Kidney epithelial cell (primary cell): ENCODE results near the gene IGSF21. TPM values are rescaled to one million over a fixed set of nuclear protein-coding genes. Genes with fewer than 3 reads are reported as not detected.
A peak's percentile ranks its signal among the peaks of the same experiment; 100 is the strongest.

Experiments used
- DNase-seq: peaks from one replicate; pipeline ENCODE4 v3.0.0-alpha.2; 2010; ENCODE audit warnings: low read depth
- H3K27me3 ChIP-seq: 2 replicates; pipeline ENCODE4 v1.6.0; 2011; ENCODE audit warnings: low read length; ENCODE audit not compliant: control insufficient read depth, insufficient read depth
- H3K36me3 ChIP-seq: 2 replicates; pipeline ENCODE4 v1.5.1; 2011; ENCODE audit warnings: low read length; ENCODE audit not compliant: control insufficient read depth, insufficient read depth
- H3K4me3 ChIP-seq: 2 replicates; pipeline ENCODE4 v1.5.1; 2011; ENCODE audit warnings: low read depth, mild to moderate bottlenecking, control low read depth, low read length
- total RNA-seq: library from RNA; depleted of rRNA; stranded (reverse); fragments of >200 nt; gene quantifications from 2 replicates; pipeline ENCODE4 v1.2.3, GENCODE V29; 2015
- TF ChIP-seq, protein P1 (sequence below): IDR thresholded peaks from 2 replicates; pipeline ENCODE4 v1.5.1; 2011; ENCODE audit warnings: mild to moderate bottlenecking, moderate library complexity, low read length, control low read depth, inconsistent platforms; ENCODE audit not compliant: insufficient read depth, poor library complexity, severe bottlenecking

Gene IGSF21
- total RNA-seq, 1 donor from 2014 or later, result not detected

DNA sequence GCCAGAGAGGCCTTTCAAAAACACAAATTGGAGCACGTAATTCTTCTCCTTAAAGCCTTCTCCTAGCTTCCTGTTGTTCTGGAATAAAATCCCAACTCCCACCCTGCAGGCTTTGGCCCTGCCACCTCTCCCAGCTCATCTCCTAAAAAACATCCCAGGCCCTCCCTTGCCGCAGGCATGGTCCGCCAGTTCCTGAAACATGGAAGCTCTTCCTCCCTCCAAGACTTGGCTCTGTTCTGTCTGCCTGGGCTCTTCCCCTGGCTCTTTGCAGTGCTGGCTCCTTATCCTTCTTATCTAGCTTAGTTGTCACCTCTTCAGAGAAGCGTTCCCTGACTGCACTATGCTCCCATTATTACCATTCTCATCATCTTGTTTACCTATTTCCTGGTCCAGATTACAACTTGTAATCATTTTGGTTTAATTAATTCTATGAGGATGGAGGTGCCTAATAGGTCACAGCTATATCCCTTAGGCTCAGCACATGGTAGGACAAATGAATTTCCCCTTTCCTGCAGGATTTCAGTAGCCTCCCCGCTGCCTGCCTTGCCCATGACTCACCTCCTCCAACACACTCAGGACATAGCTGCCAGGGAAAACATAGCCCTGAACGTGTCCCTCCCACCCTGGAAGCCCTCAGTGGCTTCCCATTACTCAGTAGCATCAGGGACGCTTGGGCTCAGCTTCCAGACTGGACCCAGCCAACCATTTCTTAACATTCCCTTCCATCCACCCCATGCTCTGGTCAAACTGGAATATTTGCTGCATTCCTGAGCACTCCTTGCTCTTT, 15.7 kb upstream of the IGSF21 start:
- TF ChIP-seq, protein P1, sequence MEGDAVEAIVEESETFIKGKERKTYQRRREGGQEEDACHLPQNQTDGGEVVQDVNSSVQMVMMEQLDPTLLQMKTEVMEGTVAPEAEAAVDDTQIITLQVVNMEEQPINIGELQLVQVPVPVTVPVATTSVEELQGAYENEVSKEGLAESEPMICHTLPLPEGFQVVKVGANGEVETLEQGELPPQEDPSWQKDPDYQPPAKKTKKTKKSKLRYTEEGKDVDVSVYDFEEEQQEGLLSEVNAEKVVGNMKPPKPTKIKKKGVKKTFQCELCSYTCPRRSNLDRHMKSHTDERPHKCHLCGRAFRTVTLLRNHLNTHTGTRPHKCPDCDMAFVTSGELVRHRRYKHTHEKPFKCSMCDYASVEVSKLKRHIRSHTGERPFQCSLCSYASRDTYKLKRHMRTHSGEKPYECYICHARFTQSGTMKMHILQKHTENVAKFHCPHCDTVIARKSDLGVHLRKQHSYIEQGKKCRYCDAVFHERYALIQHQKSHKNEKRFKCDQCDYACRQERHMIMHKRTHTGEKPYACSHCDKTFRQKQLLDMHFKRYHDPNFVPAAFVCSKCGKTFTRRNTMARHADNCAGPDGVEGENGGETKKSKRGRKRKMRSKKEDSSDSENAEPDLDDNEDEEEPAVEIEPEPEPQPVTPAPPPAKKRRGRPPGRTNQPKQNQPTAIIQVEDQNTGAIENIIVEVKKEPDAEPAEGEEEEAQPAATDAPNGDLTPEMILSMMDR, result no peak
- DNase-seq, result peak; percentile 19
- no peak overlapping the region for H3K4me3 ChIP-seq

DNA sequence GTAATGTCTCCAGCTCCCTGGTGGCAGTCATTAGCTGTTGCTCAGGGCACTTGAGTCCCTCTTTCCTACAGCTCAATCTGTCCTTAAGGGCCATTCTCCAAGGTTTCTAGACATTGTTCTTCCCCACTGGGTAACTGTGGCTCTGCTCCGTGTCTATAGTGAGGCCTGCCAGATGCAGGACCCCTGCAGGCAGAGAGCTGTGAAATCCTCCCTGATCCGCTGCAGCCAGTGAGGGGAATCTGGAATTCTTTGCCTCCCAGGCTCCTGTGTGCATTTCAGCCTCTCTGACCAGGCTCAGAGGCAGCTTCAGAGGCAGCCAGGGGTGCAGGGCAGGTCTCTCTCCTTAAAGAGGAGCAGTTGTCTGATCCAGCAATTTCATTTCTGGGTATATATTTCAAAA, 14.4 kb upstream of the IGSF21 start:
- no peaks in the 10 kb centered on the region for H3K36me3 ChIP-seq
- no peak for DNase-seq
- TF ChIP-seq, protein P1, result no peak
- no peaks in the 10 kb centered on the region for H3K27me3 ChIP-seq
- H3K4me3 ChIP-seq, result no peak overlapping the region

More for the DNA sequence above, 15.7 kb upstream of the IGSF21 start:
- H3K27me3 ChIP-seq, result no peaks in the 10 kb centered on the region
- H3K36me3 ChIP-seq, result no peaks in the 10 kb centered on the region

DNA sequence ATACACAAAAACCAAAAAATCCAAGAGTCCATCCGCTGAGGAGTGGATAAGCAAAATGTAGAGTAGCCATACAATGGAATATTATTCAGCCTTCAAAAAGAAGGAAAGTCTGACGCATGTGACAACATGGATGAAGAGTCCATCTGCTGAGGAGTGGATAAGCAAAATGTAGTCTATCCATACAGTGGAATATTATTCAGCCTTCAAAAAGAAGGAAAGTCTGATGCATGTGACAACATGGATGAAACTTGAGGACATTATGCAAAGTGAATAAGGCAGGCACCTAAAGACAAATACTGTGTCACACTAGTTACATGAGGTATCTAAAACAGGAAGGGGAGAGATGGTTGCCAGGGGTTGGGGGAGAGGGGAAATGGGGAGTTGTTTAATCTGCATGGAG, 14.0 kb upstream of the IGSF21 start:
- TF ChIP-seq, protein P1, result no peak
- H3K4me3 ChIP-seq, result no peak overlapping the region
- H3K27me3 ChIP-seq, result no peaks in the 10 kb centered on the region
- H3K36me3 ChIP-seq, result no peaks in the 10 kb centered on the region
- DNase-seq, result no peak

DNA sequence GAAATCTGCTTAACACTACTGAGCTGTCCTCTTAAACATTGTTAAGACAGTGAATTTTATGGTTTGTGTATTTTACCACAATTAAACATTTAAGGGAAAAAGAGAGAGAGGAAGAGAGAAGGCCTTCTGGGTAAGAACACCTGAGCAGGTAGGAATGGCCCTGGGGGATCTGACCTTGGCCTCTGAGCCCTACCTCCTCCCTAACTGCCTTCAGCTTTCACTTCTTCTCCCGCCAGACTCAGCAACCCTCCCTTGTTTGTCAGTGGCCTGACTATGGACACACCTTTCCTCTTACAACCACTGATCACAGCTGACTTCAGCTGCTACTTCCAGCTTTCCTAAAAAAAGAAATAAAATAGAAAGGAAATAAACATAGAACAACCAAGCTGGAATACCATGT, 13.5 kb upstream of the IGSF21 start:
- Histone ChIP-seq H3K4me3 (no peak overlapping the region), H3K27me3 (no peaks in the 10 kb centered on the region), H3K36me3 (no peaks in the 10 kb centered on the region)
- TF ChIP-seq, protein P1, result no peak
- no peak for DNase-seq

DNA sequence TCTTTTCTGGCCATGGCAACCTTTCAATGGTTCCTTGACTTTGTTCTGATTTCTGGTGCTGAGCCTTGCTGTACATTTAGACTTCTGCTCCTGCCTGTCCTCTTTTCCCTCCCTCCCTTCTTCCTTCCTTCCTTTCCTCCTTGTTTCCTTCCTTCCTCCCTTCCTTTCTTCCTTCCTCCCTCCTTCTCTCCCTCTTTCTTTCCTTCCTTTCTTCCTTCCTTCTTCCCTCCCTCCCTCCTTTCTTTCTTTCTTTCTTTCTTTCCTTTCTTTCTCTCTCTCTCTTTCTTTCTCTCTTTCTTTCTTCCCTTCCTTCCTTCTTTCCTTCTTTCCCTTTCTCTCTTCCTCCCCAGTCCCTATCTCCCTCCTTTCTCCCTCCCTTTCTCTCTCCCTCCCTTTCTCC, 10.4 kb upstream of the IGSF21 start:
- TF ChIP-seq, protein P1, result no peak
- DNase-seq, result no peak
- Histone ChIP-seq H3K27me3 (no peaks in the 10 kb centered on the region), H3K4me3 (no peak overlapping the region), H3K36me3 (no peaks in the 10 kb centered on the region)

DNA sequence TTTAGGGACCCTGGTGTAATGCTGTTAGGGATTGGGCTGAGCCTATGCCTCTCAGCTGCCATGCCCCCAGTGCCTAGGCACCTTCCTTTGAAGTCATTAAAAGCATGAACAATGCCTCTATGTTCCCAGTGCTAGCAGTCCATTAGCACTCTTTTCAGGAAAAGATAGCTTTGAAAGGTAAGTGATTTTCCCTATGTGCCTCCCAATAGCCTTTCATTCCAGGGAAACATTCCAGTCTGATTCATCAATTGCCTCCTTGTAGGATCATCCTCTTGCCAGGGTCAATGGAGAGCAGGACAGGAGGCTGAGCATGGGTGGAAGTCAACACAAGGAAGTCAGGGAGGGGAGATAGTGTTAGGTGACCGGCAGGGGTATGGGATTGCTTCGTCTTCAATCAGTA, 8.6 kb upstream of the IGSF21 start:
- no peak for DNase-seq
- Histone ChIP-seq H3K4me3 (no peak overlapping the region), H3K36me3 (no peaks in the 10 kb centered on the region), H3K27me3 (no peaks in the 10 kb centered on the region)
- TF ChIP-seq, protein P1, result no peak
